K562 (cell line): ENCODE measurements around the gene PSMB7. TPM values are rescaled to one million over a fixed set of nuclear protein-coding genes. Genes with fewer than 3 reads are reported as not detected.

Experiments used
- ATAC-seq: fragments of 200-7000 bp; cut with Tn5 transposase; 3 replicates; pipeline ENCODE4 v1.9.1; 2020; ENCODE audit warnings: moderate library complexity
- BruUV-seq: library from RNA; stranded (reverse); fragments of 400-500 nt; replicated peaks from 2 replicates; lab custom pipeline; 2021; lab: Mats Ljungman, UMichigan
- CTCF ChIA-PET: fragments of 300-600 bp; formaldehyde crosslinking; extraction: SDS; loops from one replicate; lab custom pipeline; 2021; ENCODE audit warnings: low intra/inter-chr PET ratio; lab: Yijun Ruan, JAX
- POLR2A ChIA-PET: fragments of 300-600, 350-650 bp; sonication (Branson Sonifier 250); formaldehyde crosslinking; extraction: SDS; loops from one replicate; lab custom pipeline; 2021; ENCODE audit warnings: antibody characterized with exemption, inconsistent platforms; lab: Yijun Ruan, JAX
- DNase-seq, 4 experiments: peaks; one replicate each; pipeline versions ENCODE4 v3.0.0 to v3.0.0-alpha.2; 2011 to 2018; ENCODE audit warnings: low spot score in 3 of 4, mixed read lengths in 3 of 4; ENCODE audit errors: extremely low read depth in 1 of 4
- FAIRE-seq: peaks from 2 replicates; lab custom pipeline; 2011; peaks lifted over from hg19 to GRCh38; lab: Jason Lieb, UNC
- H2AFZ ChIP-seq: 2 replicates; pipeline ENCODE4 v1.6.0; 2011; ENCODE audit warnings: low read depth, low read length, control low read depth, inconsistent platforms
- H3K27ac ChIP-seq: fragments of 200-600 bp; 3 replicates; pipeline ENCODE4 v1.8.0; 2011; ENCODE audit warnings: low read depth, mild to moderate bottlenecking, control low read depth, inconsistent platforms, low read length, moderate library complexity, mixed read lengths; ENCODE audit errors: extremely low read depth
- H3K27me3 ChIP-seq, 2 experiments: fragments of 300-600 bp in 1 of 2; 2 replicates in 1 of 2; 3 replicates in 1 of 2; pipeline versions ENCODE4 v1.6.0 to v1.8.0; 2011; ENCODE audit warnings: inconsistent platforms in 2 of 2, low read length in 2 of 2, mild to moderate bottlenecking in 1 of 2, mixed read lengths in 1 of 2, moderate library complexity in 1 of 2; ENCODE audit not compliant: control insufficient read depth in 2 of 2, insufficient read depth in 2 of 2
- H3K36me3 ChIP-seq: fragments of 300-600 bp; 3 replicates; pipeline ENCODE4 v1.8.0; 2011; ENCODE audit warnings: mild to moderate bottlenecking, low read length, inconsistent platforms; ENCODE audit not compliant: control insufficient read depth, insufficient read depth
- H3K4me1 ChIP-seq, 2 experiments: fragments of 200-600 bp in 1 of 2; replicated peaks in 1 of 2; 2 replicates in 1 of 2; 3 replicates in 1 of 2; pipeline versions ENCODE4 v1.5.1 to v1.8.0; 2011; ENCODE audit warnings: inconsistent platforms in 2 of 2, low read length in 2 of 2, mild to moderate bottlenecking in 1 of 2, mixed read lengths in 1 of 2, moderate library complexity in 1 of 2; ENCODE audit not compliant: control insufficient read depth in 2 of 2, insufficient read depth in 2 of 2
- H3K4me2 ChIP-seq: 2 replicates; pipeline ENCODE4 v1.6.1; 2011; ENCODE audit warnings: low read length, control low read depth, inconsistent platforms, mixed read lengths; ENCODE audit not compliant: insufficient read depth
- H3K4me3 ChIP-seq: fragments of 200-600 bp; sonication (generic), shearing (Covaris generic); 2 replicates; pipeline ENCODE4 v1.5.1; 2016; ENCODE audit warnings: control low read depth, inconsistent platforms
- H3K79me2 ChIP-seq: fragments of 200-600 bp; 3 replicates; pipeline ENCODE4 v1.8.0; 2011; ENCODE audit warnings: low read length, inconsistent platforms; ENCODE audit not compliant: control insufficient read depth, insufficient read depth
- H3K9ac ChIP-seq, 2 experiments: 2 replicates each; pipeline versions ENCODE4 v1.6.0 to v1.6.1; 2011; ENCODE audit warnings: low read depth in 2 of 2, low read length in 2 of 2, control low read depth in 1 of 2, inconsistent platforms in 1 of 2, mild to moderate bottlenecking in 1 of 2, mixed read lengths in 1 of 2; ENCODE audit not compliant: insufficient read depth in 1 of 2
- H3K9me1 ChIP-seq: one replicate; pipeline ENCODE4 v1.6.0; 2011; ENCODE audit warnings: inconsistent platforms, mild to moderate bottlenecking, low read length, moderate library complexity; ENCODE audit not compliant: control insufficient read depth, insufficient read depth
- H3K9me3 ChIP-seq: replicated peaks from 2 replicates; pipeline ENCODE4 v1.5.1; 2011; ENCODE audit warnings: low read depth, low read length, inconsistent platforms; ENCODE audit not compliant: control insufficient read depth, insufficient read depth
- H4K20me1 ChIP-seq: replicated peaks from 2 replicates; pipeline ENCODE4 v1.6.1; 2011; ENCODE audit warnings: low read length, inconsistent platforms, mixed read lengths; ENCODE audit not compliant: control insufficient read depth, insufficient read depth
- FUS ChIP-seq: fragments of 200-400 bp; formaldehyde crosslinking; optimal IDR thresholded peaks from 2 replicates; pipeline ENCODE3; 2017; ENCODE audit warnings: low read depth, low read length
- HIVEP1 ChIP-seq: fragments of 250-450 bp; sonication (Bioruptor Pico); IDR thresholded peaks from 2 replicates; pipeline ENCODE4 v1.4.0; 2020; ENCODE audit warnings: mild to moderate bottlenecking
- MEF2A ChIP-seq: IDR thresholded peaks from 2 replicates; pipeline ENCODE4 v1.6.1; 2011; ENCODE audit warnings: low read depth, mild to moderate bottlenecking, low read length, moderate library complexity; ENCODE audit not compliant: control insufficient read depth
- RHOXF2B ChIP-seq: fragments of 250-450 bp; sonication (Bioruptor Pico); conservative IDR thresholded peaks from 2 replicates; pipeline ENCODE4 v1.5.1; 2021
- SRSF1 ChIP-seq: fragments of 200-400 bp; formaldehyde crosslinking; IDR thresholded peaks from 2 replicates; pipeline ENCODE4 v1.6.1; 2017; ENCODE audit warnings: mild to moderate bottlenecking, low read depth, low read length, moderate library complexity
- THRAP3 ChIP-seq: fragments of 450-650 bp; IDR thresholded peaks from 2 replicates; pipeline ENCODE4 v1.6.1; 2016; ENCODE audit warnings: mild to moderate bottlenecking, inconsistent platforms, borderline replicate concordance
- TRIM25 ChIP-seq: fragments of 450-650 bp; IDR thresholded peaks from 2 replicates; pipeline ENCODE4 v1.7.0; 2016; ENCODE audit warnings: borderline replicate concordance
- ZNF124 ChIP-seq: sonication (generic); formaldehyde crosslinking; IDR thresholded peaks from 2 replicates; pipeline ENCODE4 v1.8.1; 2022; ENCODE audit warnings: missing genetic modification reagents
- ZNF347 ChIP-seq: fragments of 450-650 bp; formaldehyde crosslinking; IDR thresholded peaks from 2 replicates; pipeline ENCODE4 v1.4.0; 2020; ENCODE audit warnings: low read depth, mild to moderate bottlenecking, moderate library complexity
- ZNF586 ChIP-seq: fragments of 450-650 bp; formaldehyde crosslinking; conservative IDR thresholded peaks from 2 replicates; pipeline ENCODE4 v1.4.0; 2020; ENCODE audit warnings: mild to moderate bottlenecking, moderate library complexity
- WGBS: fragments of 100-300 bp; shearing (Covaris generic); methylation state at CpG from one replicate; pipeline ENCODE4 v1.1.6; 2016; ENCODE audit warnings: low coverage, mixed read lengths; ENCODE audit not compliant: insufficient coverage; ENCODE audit errors: missing lambda C conversion rate; 5-methylcytosine and 5-hydroxymethylcytosine counted together
- in situ Hi-C: fragments of 300-500 bp; cut with MboI; formaldehyde crosslinking; loops from 4 replicates; pipeline ENCODE4 v1.15.0; 2018; ENCODE audit warnings: inconsistent platforms, mixed read lengths
- intact Hi-C: fragments of 100-400 bp; cut with micrococcal nuclease; formaldehyde crosslinking; loops from 2 replicates; pipeline ENCODE4 v1.14.2; 2022
- polyA plus RNA-seq, 8 experiments: library from polyadenylated mRNA; depleted of rRNA in 4 of 8; stranded (reverse) in 5 of 8; unstranded in 3 of 8; fragments of >200 nt; fragmentation: Nextera tagmentation in 2 of 8; fragmentation: Illumina TruSeq in 1 of 8; extraction: Ambion mirVana in 2 of 8; extraction: Trizol in 1 of 8; gene quantifications; 2 replicates each; pipeline versions ENCODE4 v1.2.1 to v1.2.3, GENCODE V29; 2011 to 2014; ENCODE audit warnings: inconsistent platforms in 1 of 8, missing spikeins in 1 of 8
- total RNA-seq, 7 experiments: library from RNA; depleted of rRNA in 6 of 7; stranded (reverse); fragments of >200 nt in 6 of 7; fragmentation: Illumina TruSeq in 2 of 7; extraction: Trizol in 2 of 7; gene quantifications; 2 replicates each; pipeline versions ENCODE4 v1.2.1 to v1.2.3, GENCODE V29; 2011 to 2021; ENCODE audit warnings: low replicate concordance in 1 of 7
- TF ChIP-seq, protein P1 (sequence below), 2 experiments: IDR thresholded peaks in 1 of 2; conservative IDR thresholded peaks in 1 of 2; 2 replicates each; pipeline ENCODE4 v1.6.1; 2016; ENCODE audit warnings: low read depth in 2 of 2, mild to moderate bottlenecking in 1 of 2, missing compliant biosample characterization in 1 of 2, missing genetic modification characterization in 1 of 2, moderate library complexity in 1 of 2

The PSMB7 gene
- total and polyA plus RNA-seq, 9 of the 15 experiments (the other 6 are each of a cell fraction or from before 2014, with no cell fraction given): 321 to 978 (median 407) TPM

DNA sequence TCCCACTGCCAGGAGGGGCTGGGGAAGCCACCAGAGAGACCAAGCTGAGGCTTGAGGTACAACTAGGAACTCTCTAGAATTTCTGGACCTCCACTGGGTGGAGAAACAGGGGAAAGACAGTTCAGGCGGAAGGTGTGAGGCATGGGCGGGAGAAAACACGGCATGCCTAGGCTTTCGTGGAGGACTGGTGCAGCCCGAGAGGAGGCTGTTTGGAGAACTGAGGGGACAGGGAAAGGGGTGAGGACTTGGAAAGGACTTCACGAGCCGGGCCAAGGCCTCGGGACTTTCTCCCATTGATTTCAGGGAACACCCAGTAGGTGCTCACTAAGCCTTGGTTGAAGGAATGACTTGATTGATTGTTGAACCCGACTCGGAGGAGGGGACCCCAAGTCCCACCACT is 25.5 kb upstream of the PSMB7 start:
- H3K4me3 ChIP-seq: no peak overlapping the region
- H3K27ac ChIP-seq: no peak overlapping the region
- TF ChIP-seq HIVEP1 (CRISPR knock-in tag) (no peak), SRSF1 (no peak), RHOXF2B (CRISPR knock-in tag) (no peak), MEF2A (no peak)
- peaks cover 14 to 44% of the 10 kb centered on the region in 2 experiments; a peak in 4 of 5 replicates for H3K27me3 ChIP-seq
- H3K4me1 ChIP-seq: peaks cover 0 to 5% of the 10 kb centered on the region in 2 experiments; a peak in 2 of 5 replicates
- no peaks in the 10 kb centered on the region for H3K36me3 ChIP-seq
- intact Hi-C loops: no loop called here
- POLR2A ChIA-PET: interaction anchor here (0.5 to 0.6 kb wide), 3 partner anchors 9 to 167 kb away, joined by 3 to 4 read pairs (median 3); no protein-coding TSS in a partner anchor
- BruUV-seq: no TSS peak
- H4K20me1 ChIP-seq: no peaks in the 10 kb centered on the region; the same call in 1 of the 2 replicates
- 18% methylated on average over 10 of the region's 10 CpGs for WGBS
- H3K9me1 ChIP-seq: no peaks in the 10 kb centered on the region
- no peak overlapping the region for H3K4me2 ChIP-seq
- no peak overlapping the region for H3K9ac ChIP-seq
- CTCF ChIA-PET: no interaction called here
- in situ Hi-C loops: no loop called here
- H3K9me3 ChIP-seq: no peaks in the 10 kb centered on the region
- no peak for ATAC-seq
- H2AFZ ChIP-seq: no peak overlapping the region
- no peaks in the 10 kb centered on the region for H3K79me2 ChIP-seq
- FAIRE-seq: no peak
- DNase-seq: no peak

DNA sequence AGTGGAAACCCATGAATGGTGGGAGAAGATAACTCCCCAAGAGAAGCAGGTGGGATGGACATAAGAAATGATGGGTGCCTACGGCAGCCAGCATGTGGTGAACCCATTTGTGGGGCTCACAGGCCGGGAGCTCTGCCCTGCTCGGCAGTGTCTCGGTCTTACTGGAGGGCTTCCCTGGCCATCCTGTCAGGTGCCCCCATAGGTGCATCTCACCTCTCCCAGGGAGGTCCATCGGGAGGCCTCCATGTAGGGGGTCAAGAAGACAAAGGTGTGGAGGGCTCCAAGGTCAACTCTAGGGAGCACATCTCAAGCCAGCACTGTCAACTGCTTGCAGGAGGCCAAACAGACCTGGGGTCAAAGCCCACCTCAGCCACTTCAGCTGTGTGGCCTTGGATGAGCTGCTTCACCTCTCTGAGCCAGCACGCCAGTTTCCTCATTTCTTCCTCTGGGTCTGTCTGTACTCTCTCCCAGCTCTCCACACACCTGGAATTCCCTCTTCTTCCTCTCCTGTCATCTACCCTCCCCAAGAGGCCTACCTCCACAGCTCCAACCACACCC is 24.5 kb upstream of the PSMB7 start:
- CTCF ChIA-PET: no interaction called here
- Histone ChIP-seq H3K9me3 (no peaks in the 10 kb centered on the region), H3K36me3 (no peaks in the 10 kb centered on the region), H3K9me1 (no peaks in the 10 kb centered on the region), H3K27me3 (peaks cover 14 to 48% of the 10 kb centered on the region in 2 experiments; a peak in 4 of 5 replicates), H3K27ac (no peak overlapping the region), H3K79me2 (no peaks in the 10 kb centered on the region), H3K4me2 (no peak overlapping the region), H3K4me1 (peaks cover 0 to 5% of the 10 kb centered on the region in 2 experiments; a peak in 2 of 5 replicates), H3K4me3 (no peak overlapping the region), H3K9ac (no peak overlapping the region), H2AFZ (no peak overlapping the region), H4K20me1 (no peaks in the 10 kb centered on the region; the same call in 1 of the 2 replicates)
- ATAC-seq (no peak), FAIRE-seq (no peak), DNase-seq (no peak)
- no TSS peak for BruUV-seq
- intact Hi-C loops: no loop called here
- POLR2A ChIA-PET: interaction anchor here (0.5 to 1.1 kb wide), 3 partner anchors 13 to 1271 kb away, joined by 3 to 4 read pairs (median 3); no protein-coding TSS in a partner anchor
- 20% methylated on average over 6 of the region's 6 CpGs for WGBS
- in situ Hi-C loops: no loop called here
- TF ChIP-seq THRAP3 (no peak), ZNF347 (no peak), FUS (no peak), ZNF124 (CRISPR knock-in tag) (no peak), TRIM25 (no peak), ZNF586 (no peak)
- TF ChIP-seq, protein P1, sequence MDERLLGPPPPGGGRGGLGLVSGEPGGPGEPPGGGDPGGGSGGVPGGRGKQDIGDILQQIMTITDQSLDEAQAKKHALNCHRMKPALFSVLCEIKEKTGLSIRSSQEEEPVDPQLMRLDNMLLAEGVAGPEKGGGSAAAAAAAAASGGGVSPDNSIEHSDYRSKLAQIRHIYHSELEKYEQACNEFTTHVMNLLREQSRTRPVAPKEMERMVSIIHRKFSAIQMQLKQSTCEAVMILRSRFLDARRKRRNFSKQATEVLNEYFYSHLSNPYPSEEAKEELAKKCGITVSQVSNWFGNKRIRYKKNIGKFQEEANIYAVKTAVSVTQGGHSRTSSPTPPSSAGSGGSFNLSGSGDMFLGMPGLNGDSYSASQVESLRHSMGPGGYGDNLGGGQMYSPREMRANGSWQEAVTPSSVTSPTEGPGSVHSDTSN (CRISPR knock-in tag; IDR thresholded peaks at IDR 0.05; ENCODE audit: low read depth): no peak
- TF ChIP-seq, protein P1 (tag; conservative IDR thresholded peaks at IDR 0.05; ENCODE audit: low read depth): no peak
